Brain microvascular endothelial cell (primary cell): ENCODE data around the gene ZNF497.
A peak's percentile ranks its signal among the peaks of the same experiment; 100 is the strongest.

Experiments used
- DNase-seq: peaks from one replicate; pipeline ENCODE4 v3.0.0-alpha.2; 2020
- H3K27ac ChIP-seq: fragments of 250-450 bp; sonication (Bioruptor Pico); 2 replicates; pipeline ENCODE4 v1.5.1; 2020; ENCODE audit warnings: mild to moderate bottlenecking, moderate library complexity
- H3K27me3 ChIP-seq: fragments of 250-450 bp; sonication (Bioruptor Pico); replicated peaks from 2 replicates; pipeline ENCODE4 v1.5.1; 2020; ENCODE audit warnings: mild to moderate bottlenecking
- H3K36me3 ChIP-seq: fragments of 250-450 bp; sonication (Bioruptor Pico); replicated peaks from 2 replicates; pipeline ENCODE4 v1.5.1; 2020; ENCODE audit warnings: mild to moderate bottlenecking
- H3K4me3 ChIP-seq: 2 replicates; pipeline ENCODE4 v1.5.1; 2011; ENCODE audit warnings: low read depth, mild to moderate bottlenecking, control low read depth, low read length, moderate library complexity
- in situ Hi-C: cut with HindIII; loops from 2 replicates; pipeline ENCODE4 v1.10.0; 2017; ENCODE audit warnings: low sequenced_read_pairs, low pct_ligation_motif_present
- TF ChIP-seq, protein P1 (sequence below): IDR thresholded peaks from 2 replicates; pipeline ENCODE4 v1.5.1; 2011; ENCODE audit warnings: low read depth, mild to moderate bottlenecking, moderate library complexity, low read length, control low read depth, inconsistent platforms; ENCODE audit errors: missing control alignments

Gene ZNF497

DNA sequence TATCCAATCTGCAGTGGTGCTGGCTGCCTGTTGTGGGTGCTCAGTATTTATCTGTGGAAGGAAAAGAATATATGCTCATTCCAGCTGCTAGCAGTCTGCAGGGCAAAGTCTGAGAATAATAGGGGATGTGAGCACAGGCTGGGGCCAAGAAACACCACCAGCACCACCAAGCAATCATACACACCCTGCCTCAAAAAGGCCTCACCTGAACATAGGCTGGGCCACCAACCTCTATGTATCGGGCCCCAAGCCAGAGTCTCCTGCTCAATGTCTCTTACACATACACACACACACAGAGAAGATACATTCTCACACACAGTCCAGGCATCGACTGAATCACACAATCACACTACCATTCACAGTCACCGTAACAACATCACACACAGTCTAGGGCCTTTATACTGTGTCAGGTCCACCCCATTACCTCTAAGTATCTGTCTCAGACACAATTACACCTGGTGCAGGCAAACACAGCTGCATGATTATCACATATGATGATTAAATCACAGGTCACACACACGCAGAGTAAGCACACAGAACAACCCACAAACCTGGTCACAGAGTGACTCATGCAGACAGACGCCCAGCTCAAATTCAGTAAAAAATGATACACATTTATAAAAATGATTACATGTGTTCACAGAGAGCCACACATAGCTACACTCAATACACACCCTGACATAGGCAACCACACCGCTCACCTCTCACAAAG lies 37.1 kb downstream of the ZNF497 start:
- in situ Hi-C loops: no loop called here
- TF ChIP-seq, protein P1, sequence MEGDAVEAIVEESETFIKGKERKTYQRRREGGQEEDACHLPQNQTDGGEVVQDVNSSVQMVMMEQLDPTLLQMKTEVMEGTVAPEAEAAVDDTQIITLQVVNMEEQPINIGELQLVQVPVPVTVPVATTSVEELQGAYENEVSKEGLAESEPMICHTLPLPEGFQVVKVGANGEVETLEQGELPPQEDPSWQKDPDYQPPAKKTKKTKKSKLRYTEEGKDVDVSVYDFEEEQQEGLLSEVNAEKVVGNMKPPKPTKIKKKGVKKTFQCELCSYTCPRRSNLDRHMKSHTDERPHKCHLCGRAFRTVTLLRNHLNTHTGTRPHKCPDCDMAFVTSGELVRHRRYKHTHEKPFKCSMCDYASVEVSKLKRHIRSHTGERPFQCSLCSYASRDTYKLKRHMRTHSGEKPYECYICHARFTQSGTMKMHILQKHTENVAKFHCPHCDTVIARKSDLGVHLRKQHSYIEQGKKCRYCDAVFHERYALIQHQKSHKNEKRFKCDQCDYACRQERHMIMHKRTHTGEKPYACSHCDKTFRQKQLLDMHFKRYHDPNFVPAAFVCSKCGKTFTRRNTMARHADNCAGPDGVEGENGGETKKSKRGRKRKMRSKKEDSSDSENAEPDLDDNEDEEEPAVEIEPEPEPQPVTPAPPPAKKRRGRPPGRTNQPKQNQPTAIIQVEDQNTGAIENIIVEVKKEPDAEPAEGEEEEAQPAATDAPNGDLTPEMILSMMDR: no peak
- Histone ChIP-seq H3K27ac (no peak overlapping the region), H3K27me3 (no peaks in the 10 kb centered on the region), H3K36me3 (peaks cover 3% of the 10 kb centered on the region), H3K4me3 (peak overlapping the region; percentile 99)
- DNase-seq: peak; percentile 23

DNA sequence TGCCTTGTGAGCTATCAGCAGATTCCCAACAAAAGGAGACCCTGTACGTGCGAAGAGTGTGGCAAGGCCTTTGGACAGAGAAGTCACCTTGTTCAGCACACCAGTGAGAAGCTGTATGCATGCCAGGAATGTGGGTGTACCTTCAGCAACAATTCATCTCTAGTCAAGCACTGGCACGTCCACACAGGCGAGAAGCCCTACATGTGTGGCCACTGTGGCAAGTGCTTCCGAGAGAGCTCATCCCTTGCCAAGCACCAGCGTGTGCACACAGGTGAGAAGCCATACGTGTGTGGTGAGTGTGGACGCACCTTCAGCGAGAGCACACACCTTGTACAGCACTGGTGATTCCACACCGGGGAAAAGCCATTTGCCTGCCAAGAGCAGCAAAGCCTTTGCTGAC lies 43.3 kb downstream of the ZNF497 start:
- in situ Hi-C loops: no loop called here
- Histone ChIP-seq H3K27ac (no peak overlapping the region), H3K36me3 (peaks cover 11% of the 10 kb centered on the region), H3K27me3 (no peaks in the 10 kb centered on the region), H3K4me3 (no peak overlapping the region)
- DNase-seq: no peak
- TF ChIP-seq, protein P1: no peak

DNA sequence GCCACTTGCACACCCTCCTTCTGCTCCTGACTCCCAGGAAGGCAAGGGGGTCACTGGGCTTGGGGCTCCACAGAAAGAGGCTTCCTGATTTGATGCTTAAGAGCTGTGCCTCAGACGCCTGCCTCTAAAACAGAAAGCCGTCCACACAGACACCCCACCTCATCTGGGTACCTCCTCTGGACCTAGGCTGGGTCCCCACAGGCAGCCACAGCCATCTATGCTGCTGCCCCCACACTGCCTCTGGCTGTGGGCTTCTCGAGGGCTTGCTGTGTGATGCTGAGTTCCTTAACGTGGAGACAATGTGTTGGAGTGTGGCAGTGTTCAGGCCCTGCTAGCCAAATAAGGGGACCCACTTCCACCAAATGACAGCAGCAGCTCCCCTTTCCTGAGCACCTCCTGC lies 44.3 kb downstream of the ZNF497 start:
- no peak overlapping the region for H3K27ac ChIP-seq
- no peaks in the 10 kb centered on the region for H3K27me3 ChIP-seq
- TF ChIP-seq, protein P1: no peak
- in situ Hi-C loops: no loop called here
- no peak for DNase-seq
- H3K4me3 ChIP-seq: no peak overlapping the region
- H3K36me3 ChIP-seq: peaks cover 16% of the 10 kb centered on the region

DNA sequence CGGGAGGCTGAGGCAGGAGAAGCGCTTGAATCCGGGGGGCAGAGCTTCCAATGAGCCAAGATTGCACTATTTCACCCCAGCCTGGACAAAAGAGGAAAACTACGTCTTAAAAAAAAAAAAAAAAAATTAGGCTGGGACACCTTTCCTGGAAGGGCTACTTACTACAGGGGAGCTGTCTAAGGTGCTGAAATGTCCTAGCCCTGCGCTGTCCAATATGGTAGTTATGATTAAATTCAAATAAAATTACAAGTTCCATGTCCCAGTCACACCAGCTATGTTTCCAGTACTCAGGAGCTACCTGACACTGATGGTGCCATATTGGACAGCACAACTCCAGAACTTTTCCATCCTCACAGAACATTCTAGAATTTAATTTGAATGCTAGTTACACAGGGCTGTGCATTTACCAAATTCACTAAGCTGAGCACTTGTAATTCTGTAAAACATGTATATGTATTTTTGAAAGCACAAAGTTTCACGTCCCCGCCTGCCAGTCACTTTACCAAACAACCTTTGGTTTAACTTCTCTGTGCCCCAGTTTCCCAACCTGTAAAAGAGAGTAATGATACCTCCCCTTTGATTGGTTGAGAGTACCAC lies 45.0 kb downstream of the ZNF497 start:
- H3K27me3 ChIP-seq: no peaks in the 10 kb centered on the region
- peak; percentile 11 for DNase-seq
- H3K4me3 ChIP-seq: no peak overlapping the region
- no peak overlapping the region for H3K27ac ChIP-seq
- in situ Hi-C loops: no loop called here
- TF ChIP-seq, protein P1: no peak
- peaks cover 20% of the 10 kb centered on the region for H3K36me3 ChIP-seq

DNA sequence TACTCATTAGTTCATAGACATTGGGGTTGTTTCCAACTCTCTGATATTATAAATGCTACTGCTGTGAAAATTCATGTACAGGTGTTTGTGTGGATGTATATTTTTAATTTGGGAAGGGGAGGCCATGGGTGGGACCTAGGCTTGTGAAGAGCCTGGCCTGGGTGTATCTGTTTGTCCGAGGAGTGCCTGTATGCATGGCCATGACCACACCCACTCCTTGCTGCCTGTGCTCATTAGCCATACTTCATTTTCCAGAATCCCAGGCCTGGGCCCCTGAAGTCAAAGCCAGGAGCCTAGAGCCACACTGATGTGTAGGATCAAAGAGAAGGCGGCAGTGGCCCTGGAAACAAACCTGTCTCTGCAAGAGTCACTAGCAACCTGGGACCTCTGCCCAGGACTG lies 47.0 kb downstream of the ZNF497 start:
- no peak for DNase-seq
- Histone ChIP-seq H3K27ac (no peak overlapping the region), H3K4me3 (no peak overlapping the region), H3K27me3 (no peaks in the 10 kb centered on the region), H3K36me3 (peaks cover 31% of the 10 kb centered on the region)
- in situ Hi-C loops: no loop called here
- TF ChIP-seq, protein P1: no peak

DNA sequence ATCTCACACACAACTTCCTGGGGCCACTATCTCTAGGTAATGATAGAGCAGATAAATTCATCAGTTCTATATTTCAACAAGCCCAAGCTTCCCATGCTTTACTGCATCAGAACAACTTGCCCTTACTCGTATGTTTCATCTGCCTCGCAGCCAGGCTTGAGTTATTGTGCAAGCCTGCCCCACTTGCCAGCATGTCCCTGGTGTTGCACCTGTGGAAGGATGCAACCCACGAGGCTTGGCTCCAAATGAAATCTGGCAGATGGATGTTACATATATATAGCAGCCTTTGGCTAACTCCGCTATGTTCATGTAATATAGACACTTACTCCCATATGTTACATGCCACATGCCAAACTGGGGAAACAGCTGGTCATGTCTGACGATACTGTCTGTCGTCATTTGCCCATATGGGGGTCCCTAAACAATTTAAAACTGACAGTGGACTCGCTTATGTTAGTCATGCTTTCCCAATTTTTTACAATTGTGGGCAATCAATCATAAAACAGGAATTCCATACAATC lies 51.1 kb downstream of the ZNF497 start:
- in situ Hi-C loops: no loop called here

More for the DNA sequence above, 51.1 kb downstream of the ZNF497 start:
- no peaks in the 10 kb centered on the region for H3K27me3 ChIP-seq
- no peak overlapping the region for H3K27ac ChIP-seq
- no peak for DNase-seq
- no peak overlapping the region for H3K4me3 ChIP-seq
- TF ChIP-seq, protein P1: no peak
- peaks cover 53% of the 10 kb centered on the region for H3K36me3 ChIP-seq
